Measurements from ENCODE around the gene ZFHX3. TPM values are rescaled to one million over a fixed set of nuclear protein-coding genes. Genes with fewer than 3 reads are reported as not detected.

ZFHX3 gene
- total RNA-seq, 1 experiment from 2014 or later = 13.6 TPM

DNA sequence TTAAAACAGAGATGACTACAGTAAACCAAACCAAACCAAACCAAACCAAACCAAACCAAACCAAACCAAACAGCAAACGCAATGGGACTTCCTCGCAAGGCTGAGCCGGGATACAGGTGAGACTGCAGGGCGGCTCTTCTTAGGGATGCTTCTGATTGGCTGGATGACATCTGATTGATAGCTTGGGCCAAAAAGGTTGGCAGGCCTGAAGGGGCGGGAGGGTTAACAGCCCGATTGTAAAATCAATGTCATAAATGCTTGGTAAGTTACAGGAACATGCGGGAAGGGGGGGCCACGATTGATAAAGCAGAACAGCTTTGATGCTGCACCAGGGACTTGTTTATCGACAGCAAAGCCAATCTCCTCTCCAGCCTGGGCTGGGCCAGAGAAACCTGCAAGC lies 86.1 kb downstream of the ZFHX3 start:
- TF ChIP-seq, protein P1, sequence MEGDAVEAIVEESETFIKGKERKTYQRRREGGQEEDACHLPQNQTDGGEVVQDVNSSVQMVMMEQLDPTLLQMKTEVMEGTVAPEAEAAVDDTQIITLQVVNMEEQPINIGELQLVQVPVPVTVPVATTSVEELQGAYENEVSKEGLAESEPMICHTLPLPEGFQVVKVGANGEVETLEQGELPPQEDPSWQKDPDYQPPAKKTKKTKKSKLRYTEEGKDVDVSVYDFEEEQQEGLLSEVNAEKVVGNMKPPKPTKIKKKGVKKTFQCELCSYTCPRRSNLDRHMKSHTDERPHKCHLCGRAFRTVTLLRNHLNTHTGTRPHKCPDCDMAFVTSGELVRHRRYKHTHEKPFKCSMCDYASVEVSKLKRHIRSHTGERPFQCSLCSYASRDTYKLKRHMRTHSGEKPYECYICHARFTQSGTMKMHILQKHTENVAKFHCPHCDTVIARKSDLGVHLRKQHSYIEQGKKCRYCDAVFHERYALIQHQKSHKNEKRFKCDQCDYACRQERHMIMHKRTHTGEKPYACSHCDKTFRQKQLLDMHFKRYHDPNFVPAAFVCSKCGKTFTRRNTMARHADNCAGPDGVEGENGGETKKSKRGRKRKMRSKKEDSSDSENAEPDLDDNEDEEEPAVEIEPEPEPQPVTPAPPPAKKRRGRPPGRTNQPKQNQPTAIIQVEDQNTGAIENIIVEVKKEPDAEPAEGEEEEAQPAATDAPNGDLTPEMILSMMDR (IDR thresholded peaks at IDR 0.05; ENCODE audit: unreplicated experiment) = no peak
- intact Hi-C loops (cut with micrococcal nuclease; ENCODE audit: unreplicated experiment) = loop anchor here (5.0 to 10.0 kb wide), 4 partner anchors 130 to 457 kb away; no protein-coding TSS in a partner anchor
- no peak overlapping the region for H3K4me3 Mint-ChIP-seq (ENCODE audit: low read depth, unreplicated experiment)
- peaks cover 27% of the 10 kb centered on the region for H3K4me1 Mint-ChIP-seq (ENCODE audit: low read depth, unreplicated experiment)
- no TSS peak for BruUV-seq (replicated peaks)
- DNase-seq = no peak
- no peak overlapping the region for H3K27ac Mint-ChIP-seq (ENCODE audit: unreplicated experiment)
- H3K27me3 Mint-ChIP-seq (ENCODE audit: unreplicated experiment) = no peaks in the 10 kb centered on the region
- no peaks in the 10 kb centered on the region for H3K9me3 Mint-ChIP-seq (ENCODE audit: low read depth, unreplicated experiment)
- CTCF ChIA-PET = interaction anchor here (0.6 to 2.6 kb wide), 16 partner anchors 10 to 611 kb away, joined by 3 to 23 read pairs (median 4); no protein-coding TSS in a partner anchor
- no peaks in the 10 kb centered on the region for H3K36me3 Mint-ChIP-seq (ENCODE audit: insufficient read depth, unreplicated experiment)

DNA sequence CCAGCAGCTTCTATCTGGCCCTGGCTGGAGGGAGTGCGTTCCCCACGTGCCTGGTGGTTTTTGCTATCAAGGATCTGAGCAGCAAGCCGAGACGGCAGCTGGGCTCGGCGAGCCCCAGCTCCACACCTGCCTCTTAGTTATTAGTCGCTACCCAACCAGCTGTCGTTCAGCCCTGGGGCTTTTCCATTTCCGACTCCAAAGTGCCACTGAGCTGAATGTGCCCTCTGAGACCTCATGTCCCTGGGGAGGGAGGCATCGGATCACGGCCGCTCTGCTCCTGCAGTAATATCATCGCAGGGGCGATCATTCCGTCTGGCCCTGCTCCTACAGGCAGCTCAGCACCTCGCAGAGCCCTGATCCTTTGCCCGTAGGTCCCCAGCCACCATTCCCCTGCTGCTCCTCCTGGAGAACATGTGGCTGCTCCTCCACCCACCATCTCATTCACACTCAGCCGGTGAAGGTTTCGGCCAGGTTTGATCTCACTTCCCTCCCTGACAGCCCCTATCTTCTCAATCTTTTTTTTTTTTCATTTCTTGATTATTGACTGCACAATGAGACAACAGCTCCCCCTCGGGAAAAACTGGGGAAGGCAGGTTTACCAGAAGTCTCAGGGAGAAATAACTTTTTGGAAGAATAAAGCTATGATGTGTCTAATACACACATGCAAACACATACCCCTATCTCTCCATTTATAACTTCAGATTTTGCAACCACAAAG lies 86.7 kb downstream of the ZFHX3 start:
- H3K9me3 Mint-ChIP-seq (ENCODE audit: low read depth, unreplicated experiment) = no peaks in the 10 kb centered on the region
- intact Hi-C loops (cut with micrococcal nuclease; ENCODE audit: unreplicated experiment) = loop anchor here (5.0 to 10.0 kb wide), 4 partner anchors 129 to 456 kb away; no protein-coding TSS in a partner anchor
- DNase-seq = peak; percentile 43
- no TSS peak for BruUV-seq (replicated peaks)
- CTCF ChIA-PET = interaction anchor here (0.5 to 2.6 kb wide), 19 partner anchors 9 to 611 kb away, joined by 3 to 23 read pairs (median 4); partner anchors contain the start of gene ZFHX3
- TF ChIP-seq, protein P1 (IDR thresholded peaks at IDR 0.05; ENCODE audit: unreplicated experiment) = peak; percentile 64
- H3K27ac Mint-ChIP-seq (ENCODE audit: unreplicated experiment) = no peak overlapping the region
- H3K4me1 Mint-ChIP-seq (ENCODE audit: low read depth, unreplicated experiment) = peaks cover 27% of the 10 kb centered on the region
- no peaks in the 10 kb centered on the region for H3K36me3 Mint-ChIP-seq (ENCODE audit: insufficient read depth, unreplicated experiment)
- peak overlapping the region; percentile 21 for H3K4me3 Mint-ChIP-seq (ENCODE audit: low read depth, unreplicated experiment)
- H3K27me3 Mint-ChIP-seq (ENCODE audit: unreplicated experiment) = no peaks in the 10 kb centered on the region

DNA sequence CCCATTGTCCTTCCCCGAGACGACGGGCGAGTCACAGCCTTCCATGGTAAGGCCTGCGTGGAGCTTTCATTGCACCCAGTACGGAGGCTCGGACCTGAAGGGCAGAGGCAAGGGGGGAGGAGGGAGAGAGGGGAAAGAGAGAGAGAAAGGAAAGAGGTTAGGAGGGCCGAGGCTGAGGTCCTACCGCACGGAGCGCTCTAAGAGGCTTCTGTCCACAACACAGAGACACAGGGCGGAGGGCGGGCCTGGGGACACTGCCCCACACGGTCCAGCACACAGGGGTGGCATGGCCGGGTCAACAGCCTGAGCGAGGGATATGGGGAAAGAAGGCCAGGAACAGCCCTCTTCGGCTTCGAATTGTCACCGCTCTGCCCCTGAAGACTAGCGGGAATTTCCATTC lies 87.8 kb downstream of the ZFHX3 start:
- intact Hi-C loops (cut with micrococcal nuclease; ENCODE audit: unreplicated experiment) = loop anchor here (5.0 to 10.0 kb wide), 4 partner anchors 128 to 455 kb away; no protein-coding TSS in a partner anchor
- H3K27me3 Mint-ChIP-seq (ENCODE audit: unreplicated experiment) = no peaks in the 10 kb centered on the region
- CTCF ChIA-PET = interaction anchor here (1.4 to 2.6 kb wide), 3 partner anchors 29 to 127 kb away, joined by 3 to 23 read pairs (median 8); no protein-coding TSS in a partner anchor
- no peak overlapping the region for H3K4me3 Mint-ChIP-seq (ENCODE audit: low read depth, unreplicated experiment)
- H3K27ac Mint-ChIP-seq (ENCODE audit: unreplicated experiment) = no peak overlapping the region
- TF ChIP-seq, protein P1 (IDR thresholded peaks at IDR 0.05; ENCODE audit: unreplicated experiment) = no peak
- no peaks in the 10 kb centered on the region for H3K9me3 Mint-ChIP-seq (ENCODE audit: low read depth, unreplicated experiment)
- H3K4me1 Mint-ChIP-seq (ENCODE audit: low read depth, unreplicated experiment) = peaks cover 27% of the 10 kb centered on the region
- DNase-seq = no peak
- no peaks in the 10 kb centered on the region for H3K36me3 Mint-ChIP-seq (ENCODE audit: insufficient read depth, unreplicated experiment)
- BruUV-seq (replicated peaks) = no TSS peak

DNA sequence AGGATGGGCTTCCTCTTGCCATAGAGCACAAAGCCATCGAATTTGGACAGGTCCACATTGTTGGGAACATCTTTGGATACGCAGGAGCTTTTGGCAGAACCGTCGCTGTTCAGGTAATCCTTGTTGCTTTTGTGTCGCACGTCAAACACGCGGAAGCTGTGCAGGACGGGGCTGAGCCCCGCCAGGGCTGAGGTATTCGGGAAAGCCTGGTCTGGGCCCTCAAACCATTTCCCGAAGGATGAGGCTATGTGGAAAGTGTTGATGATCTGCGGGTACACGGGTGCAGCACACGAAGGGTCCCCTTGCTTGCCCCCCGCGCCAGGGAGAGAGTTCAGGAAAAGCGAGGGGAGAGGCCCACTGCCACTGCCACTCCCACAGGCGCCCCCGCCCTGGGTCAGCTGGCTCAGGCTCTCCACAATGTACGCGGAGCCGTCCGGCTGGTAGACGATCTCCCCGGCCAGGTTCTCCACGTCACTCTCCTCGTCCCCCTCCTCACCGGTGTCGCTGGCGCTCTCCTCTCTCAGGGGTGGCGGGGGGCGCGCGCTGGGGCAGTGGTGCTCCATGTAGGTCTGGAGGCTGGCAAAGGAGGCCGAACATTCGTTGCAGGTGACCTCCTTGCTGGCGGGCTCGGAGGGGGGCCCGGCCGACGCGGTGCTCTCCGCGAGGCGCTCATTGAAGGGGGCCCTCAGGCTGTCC lies 88.5 kb downstream of the ZFHX3 start:
- no peaks in the 10 kb centered on the region for H3K27me3 Mint-ChIP-seq (ENCODE audit: unreplicated experiment)
- H3K27ac Mint-ChIP-seq (ENCODE audit: unreplicated experiment) = no peak overlapping the region
- BruUV-seq (replicated peaks) = no TSS peak
- H3K4me1 Mint-ChIP-seq (ENCODE audit: low read depth, unreplicated experiment) = peaks cover 27% of the 10 kb centered on the region
- intact Hi-C loops (cut with micrococcal nuclease; ENCODE audit: unreplicated experiment) = no loop called here
- no peaks in the 10 kb centered on the region for H3K9me3 Mint-ChIP-seq (ENCODE audit: low read depth, unreplicated experiment)
- TF ChIP-seq, protein P1 (IDR thresholded peaks at IDR 0.05; ENCODE audit: unreplicated experiment) = no peak
- H3K36me3 Mint-ChIP-seq (ENCODE audit: insufficient read depth, unreplicated experiment) = no peaks in the 10 kb centered on the region
- no peak for DNase-seq
- H3K4me3 Mint-ChIP-seq (ENCODE audit: low read depth, unreplicated experiment) = no peak overlapping the region
- CTCF ChIA-PET = interaction anchor here (1.4 kb wide), 1 partner anchor 30 kb away, joined by 3 read pairs; no protein-coding TSS in a partner anchor
